GM19035 (cell line): ENCODE data around the gene FAM149B1.

Experiments
- ATAC-seq: cut with Tn5 transposase; IDR thresholded peaks from one replicate; pipeline ENCODE4 v1.9.1; 2021; ENCODE audit not compliant: unreplicated experiment

FAM149B1 gene

DNA sequence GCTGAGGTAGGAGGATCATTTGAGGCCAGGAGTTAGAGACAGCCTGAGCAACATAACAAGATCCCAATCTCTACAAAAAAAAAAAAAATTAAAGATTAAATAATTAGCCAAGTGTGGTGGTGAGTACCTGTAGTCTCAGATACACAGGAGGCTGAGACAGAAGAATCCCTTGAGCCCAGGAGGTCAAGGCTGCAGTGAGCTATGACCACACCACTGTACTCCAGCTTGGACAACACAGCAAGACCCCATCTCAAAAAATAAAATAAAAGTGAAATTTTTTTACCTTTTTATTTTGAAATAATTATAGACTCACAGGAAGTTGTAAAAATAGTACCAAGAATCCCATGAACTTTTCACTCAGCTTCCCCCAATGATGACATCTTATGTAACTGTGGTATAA, 4.9 kb downstream of the FAM149B1 start:
- no peak for ATAC-seq

DNA sequence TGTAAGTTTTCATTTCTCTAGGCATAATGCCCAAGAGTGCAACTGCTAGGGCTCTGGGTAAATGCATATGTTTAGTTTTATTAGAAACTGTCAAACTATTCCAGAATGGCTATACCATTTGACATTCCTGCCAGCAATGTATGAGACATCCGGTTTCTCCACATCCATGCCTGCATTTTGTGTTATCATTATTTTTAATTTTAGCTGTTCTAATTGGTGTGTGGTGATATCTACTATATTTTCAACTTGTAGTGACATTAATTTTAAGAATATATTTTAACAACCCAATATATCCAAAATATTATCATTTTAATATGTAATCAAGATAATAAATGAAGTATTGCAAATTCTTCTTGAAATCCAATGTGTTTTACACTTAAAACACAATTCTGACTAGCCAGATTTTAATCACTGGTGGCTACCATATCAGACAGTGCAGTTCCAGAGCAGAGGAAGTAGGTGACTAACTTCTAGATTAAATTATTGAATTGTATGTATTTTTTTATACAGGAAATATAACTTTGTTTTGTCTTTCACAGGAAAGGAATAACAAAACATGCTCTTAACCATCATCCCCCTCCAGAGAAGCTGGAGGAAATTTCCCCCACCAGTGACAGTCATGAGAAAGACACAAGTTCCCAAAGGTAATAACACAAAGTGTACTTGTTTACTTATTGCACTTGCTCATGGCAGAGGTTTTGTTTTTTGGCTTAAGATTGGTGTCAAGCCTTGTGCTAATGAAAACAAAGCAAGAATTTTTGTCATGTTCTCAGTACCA, 6.4 kb downstream of the FAM149B1 start:
- no peak for ATAC-seq

DNA sequence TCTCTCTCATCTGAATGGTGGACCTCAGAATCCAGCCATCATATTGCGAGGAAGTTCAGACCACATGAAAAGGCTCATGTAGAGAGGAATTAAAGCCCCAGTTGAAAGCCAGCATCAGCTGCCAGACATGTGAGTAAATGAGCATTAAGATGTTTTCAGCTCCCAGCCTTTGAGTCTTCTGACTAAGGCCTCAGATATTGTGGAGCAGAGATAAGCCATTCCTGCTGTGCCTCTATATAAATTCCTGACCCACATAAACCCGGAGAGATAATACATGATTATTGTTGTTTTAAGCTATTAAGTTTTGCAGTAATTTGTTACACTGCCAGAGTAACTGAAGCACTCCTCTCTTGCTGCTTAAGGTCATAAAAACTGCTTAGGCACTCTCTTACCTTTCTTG, 14.6 kb downstream of the FAM149B1 start:
- no peak for ATAC-seq

DNA sequence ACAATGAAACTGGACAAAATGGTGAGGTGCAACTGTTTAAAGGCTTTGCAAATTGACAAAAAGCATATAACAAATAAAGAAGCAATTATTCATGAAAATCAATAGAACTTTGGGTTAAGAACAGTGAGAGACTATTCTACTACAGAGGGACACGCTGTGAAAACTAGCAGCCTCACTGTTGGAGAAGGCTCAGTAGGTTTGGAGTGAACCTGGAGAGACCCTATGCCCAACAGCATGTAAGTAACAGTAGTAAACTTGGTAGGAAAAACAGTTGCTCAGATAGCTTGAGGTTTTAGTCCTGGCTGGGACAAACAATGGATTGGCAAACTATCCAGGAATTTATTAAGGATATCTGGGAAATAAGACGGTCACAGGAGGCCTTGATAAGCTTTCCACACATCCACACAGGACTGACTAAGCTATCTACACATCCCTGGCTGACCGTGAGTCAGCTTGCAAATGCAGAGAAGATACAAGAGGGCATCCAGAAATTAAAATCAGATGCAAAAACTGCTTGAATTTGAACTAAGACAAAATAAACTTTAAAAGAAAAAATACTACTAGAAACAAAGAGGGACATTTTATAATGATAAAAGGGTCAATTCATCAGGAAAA, 15.9 kb downstream of the FAM149B1 start:
- no peak for ATAC-seq

DNA sequence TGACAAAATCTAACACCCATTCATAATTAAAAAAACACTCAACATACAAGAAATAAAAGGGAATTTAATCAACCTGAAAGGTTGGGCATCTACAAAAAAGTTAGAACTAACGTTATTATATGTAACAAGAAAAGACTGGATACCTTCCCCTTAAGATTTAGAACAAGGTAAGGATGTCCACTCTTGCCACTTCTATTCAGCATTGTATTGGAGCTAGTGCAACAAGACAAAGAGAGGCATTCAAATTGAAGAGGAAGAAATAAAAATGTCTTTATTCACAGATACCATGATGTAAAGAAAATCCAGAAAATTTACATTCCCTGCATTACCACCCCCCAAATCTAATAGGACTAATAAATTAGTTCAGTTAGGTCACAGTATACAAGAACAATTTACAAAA, 18.3 kb downstream of the FAM149B1 start:
- ATAC-seq: no peak

DNA sequence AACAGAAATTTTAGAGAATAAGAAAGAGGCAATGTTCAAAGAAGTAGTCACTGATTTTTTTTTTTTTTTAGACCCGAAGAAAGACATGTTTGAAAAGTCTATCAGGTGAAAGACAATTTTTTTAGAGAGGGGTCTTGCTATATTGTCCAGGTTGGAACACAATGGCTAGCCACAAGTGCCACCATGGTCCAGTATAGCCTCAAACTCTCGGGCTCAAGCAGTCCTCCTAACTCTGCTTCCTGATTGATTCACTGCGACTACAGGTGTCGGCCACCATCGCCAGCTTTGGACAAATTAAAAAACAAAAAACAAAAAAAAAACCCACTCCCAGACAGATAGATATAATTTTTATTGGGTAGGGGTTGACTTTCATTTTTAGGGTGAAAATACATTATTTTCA, 22.3 kb downstream of the FAM149B1 start:
- no peak for ATAC-seq

DNA sequence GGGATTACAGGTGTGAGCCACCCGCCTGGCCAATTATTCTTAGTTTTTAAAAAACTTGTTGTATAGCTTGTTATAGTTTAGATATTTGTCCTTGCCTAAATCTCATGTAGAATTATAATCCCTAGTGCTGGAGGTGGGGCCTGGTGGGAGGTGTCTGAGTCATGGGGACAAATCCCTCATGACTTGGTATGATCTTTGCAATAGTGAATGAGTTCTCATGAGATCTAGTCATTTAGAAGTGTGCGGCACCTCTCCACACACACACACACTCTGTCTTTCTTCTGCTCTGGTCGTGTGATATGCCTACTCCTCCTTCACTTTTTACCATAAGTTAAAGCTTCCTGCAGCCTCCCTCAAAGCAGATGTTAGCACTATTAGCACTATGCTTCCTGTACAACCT, 37.2 kb downstream of the FAM149B1 start:
- no peak for ATAC-seq

DNA sequence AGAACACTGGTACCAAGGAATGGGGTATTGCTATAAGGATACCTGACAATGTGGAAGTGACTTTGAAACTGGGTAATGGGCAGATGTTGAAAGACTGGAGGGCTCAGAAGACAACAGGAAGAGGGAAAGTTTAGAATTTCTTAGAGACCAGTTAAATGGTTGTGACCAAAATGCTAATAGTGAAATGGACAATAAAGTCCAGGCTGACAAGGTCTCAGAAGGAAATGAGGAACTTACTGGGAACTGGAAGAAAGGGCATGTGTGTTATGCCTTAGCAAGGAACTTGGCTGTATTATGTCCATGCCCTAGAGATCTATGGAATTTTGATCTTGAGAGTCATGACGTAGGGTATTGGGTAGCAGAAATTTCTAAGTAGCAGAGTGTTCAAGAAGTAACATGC, 38.0 kb downstream of the FAM149B1 start:
- no peak for ATAC-seq

DNA sequence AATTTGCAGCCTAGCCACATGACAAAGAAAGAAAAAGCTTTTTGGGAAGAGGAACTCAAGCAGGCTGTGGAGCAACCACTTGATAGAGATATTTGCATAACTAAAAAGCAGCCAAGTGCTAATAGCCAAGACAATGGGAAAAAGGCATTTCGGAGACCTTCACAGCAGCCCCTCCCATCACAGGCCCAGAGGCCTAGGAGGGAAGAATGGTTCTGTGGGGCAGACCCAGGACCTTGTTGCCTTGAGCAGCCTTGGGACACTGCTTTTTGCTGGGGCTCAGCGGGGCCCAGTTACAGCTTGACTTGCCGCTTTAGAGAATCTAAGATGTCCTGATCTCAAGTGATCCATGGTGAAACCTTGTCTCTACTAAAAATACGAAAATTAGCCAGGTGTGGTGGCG, 38.5 kb downstream of the FAM149B1 start:
- no peak for ATAC-seq

DNA sequence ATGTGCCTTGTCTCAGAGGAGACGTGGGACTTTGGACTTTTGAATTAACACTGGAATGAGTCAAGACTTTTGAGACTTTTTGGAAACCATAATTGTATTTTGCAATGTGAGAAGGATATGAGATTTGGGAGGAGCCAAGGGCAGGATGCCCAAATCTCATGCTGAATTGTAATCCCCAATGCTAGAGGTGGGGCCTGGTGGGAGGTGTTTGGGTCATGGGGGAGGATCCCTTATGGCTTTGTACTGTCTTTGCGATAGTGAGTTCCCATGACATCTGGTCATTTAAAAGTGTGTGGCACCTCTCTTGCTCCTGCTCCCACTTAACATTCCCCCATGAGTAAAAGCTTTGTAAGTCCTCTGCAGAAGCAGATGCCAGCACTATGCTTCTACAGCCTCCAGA, 40.0 kb downstream of the FAM149B1 start:
- ATAC-seq: no peak

DNA sequence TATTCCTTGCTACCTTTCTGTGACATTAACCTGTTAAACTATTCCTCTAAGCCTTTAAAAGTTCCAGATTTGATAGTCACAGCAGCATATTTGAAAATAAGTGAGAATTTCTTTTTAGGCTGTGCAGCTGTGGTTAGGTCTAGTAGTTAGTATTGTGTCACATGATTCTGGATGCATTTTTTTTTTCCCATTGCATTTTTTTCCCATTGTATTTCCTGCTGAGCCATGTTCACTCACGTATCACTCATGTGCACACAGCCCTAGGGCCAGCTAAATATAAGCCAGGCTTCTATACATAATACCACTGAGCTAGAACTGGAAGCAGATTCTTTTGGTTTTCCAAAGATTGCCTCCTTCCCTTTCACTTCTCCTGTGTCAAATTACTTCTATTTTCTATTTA, 41.8 kb downstream of the FAM149B1 start:
- ATAC-seq: no peak

DNA sequence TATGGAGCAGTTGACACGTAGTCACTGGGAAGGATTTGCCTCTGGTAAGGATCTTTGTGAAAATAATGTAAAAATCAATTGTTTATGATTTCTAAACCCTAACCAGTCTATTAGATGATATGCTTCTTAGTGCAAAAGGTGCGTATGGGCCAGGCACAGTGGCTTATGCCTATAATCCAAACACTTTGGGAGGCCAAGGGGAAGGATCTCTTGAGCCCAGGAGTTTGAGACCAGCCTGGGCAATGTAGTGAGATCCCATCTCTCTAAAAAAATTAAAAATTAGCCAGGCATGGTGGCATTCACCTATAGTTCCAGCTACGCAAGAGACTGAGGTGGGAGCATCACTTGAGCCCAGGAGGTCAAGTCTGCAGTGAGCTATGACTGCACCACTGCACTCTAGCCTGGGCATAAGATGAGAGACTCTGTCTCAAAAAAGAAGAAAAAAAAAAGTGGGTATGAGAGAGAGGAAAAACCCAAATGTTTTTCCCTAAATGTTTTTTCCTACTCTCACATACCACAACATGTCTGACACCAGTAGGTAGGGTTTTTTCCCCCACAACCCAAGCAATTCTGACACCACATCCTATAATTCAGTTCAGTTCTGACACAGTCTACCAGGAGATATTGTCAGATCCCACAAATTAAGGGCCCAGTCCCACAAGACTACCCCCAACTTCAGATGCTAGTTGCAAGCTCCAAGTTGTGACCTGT, 42.6 kb downstream of the FAM149B1 start:
- no peak for ATAC-seq

DNA sequence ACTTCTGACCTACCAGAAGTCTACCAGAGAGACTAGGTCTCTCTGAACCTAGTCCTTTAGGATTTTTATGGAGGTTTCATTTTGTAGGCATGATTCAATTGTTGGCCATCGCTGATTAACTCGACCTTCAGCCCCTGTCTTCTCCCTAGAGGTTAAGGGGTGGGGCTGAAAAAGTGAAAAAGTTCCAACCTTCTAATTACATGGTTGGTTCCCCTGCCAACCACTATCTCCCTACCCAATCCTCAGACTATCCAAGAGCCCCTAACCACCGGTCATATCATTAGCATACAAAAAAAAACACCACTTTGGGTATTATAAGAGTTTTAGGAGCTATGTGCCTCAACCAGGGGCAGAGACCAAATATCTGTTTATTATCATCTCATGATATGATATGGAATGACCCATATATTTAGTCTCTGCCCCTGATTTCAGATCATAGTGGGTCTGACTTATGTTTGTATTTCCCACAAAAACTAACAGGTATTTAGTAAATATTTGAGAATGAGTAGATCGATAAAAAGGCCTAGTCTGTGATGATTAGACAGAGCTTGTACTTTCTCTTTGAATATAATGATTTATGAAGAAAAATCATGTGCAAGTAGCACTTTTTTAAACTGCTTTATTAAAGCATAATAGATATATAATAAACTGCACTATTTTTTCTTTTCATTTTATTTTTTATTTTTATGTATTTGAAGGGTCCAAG, 43.3 kb downstream of the FAM149B1 start:
- no peak for ATAC-seq

DNA sequence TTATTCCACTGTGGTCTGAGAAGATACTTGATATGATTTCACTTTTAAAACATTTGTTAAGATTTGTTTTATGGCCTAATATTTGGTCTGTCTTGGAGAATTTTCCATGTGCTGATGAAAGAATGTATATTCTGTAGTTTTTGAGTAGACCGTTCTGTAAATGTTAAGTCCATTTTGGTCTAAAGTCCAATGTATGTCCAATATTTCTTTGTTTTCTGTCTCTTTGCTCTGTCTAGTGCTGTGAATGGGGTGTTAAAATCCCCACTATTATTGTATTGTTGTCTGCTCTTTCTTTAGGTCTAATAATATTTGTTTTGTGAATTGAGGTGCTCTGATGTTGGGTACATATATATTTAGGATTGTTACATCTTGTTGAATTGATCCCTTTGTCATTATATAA, 47.8 kb downstream of the FAM149B1 start:
- ATAC-seq: no peak

DNA sequence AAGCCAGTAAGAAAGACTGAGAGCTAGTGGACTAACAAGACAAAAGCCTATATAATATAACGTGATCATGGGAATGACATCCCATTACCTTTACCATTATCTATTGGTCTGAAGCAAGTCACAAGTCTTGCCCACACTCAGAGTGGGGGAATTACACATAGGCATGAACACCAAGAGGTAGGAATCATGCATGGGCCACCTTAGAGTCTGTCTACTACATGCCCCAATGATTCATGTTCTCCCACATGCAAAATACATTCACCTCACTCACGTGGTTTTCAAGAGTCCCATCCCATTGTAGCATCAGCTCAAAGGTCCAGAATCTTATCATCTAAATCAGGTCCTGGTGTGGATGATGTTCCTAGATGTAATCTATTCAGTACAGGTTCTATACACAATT, 49.7 kb downstream of the FAM149B1 start:
- ATAC-seq: no peak

DNA sequence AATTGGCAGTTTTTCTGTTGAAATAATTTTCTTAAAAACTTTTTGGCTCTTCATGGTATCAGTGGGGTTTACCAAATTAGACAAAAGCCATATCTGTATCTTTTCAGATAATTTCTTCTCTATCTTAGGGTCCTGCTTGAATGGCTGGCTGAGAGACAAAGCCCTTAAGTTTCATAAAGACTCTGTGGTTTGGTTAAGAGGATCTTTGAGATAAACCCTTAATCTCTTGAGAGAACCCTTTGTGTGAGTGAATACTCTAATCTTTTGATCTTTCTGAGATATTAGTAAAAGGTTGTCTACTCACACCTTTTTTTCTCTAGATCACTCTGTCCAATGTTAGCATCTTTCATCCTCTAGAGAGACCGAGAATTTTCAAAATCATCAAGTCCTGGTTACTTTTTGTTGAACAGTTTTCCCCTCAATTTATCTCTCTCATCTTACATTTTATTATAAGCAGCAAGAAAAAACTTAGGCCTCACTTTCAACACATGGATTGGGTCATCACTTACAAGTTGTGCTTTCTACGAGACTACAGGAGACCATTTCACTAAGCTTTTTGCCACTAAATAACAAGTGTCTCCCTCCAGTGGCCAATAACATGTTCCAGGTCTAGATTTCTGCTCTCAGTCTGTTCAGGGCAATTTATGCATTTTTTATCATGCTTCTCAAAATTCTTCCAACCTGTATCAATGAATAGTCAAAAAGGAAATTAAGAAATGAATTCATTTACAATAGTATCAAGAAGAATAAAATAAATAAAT, 50.7 kb downstream of the FAM149B1 start:
- ATAC-seq: no peak

DNA sequence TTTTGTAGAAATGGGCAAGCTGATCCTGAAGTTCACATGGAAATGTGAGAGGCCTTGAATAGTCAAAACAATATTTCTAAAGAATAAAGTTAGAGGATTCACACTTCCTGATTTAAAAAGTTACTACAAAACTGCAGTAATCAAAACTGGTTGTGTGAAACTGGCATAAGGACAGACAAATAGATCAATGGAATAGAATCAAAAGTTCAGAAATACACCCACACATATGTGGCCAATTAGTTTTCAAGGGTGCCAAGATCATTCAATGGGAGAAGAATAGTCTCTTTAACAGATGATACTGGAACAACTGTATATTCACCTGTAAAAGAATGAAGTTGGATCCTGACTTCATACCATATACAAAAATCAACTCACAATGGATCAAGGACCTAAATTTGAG, 51.5 kb downstream of the FAM149B1 start:
- ATAC-seq: no peak

DNA sequence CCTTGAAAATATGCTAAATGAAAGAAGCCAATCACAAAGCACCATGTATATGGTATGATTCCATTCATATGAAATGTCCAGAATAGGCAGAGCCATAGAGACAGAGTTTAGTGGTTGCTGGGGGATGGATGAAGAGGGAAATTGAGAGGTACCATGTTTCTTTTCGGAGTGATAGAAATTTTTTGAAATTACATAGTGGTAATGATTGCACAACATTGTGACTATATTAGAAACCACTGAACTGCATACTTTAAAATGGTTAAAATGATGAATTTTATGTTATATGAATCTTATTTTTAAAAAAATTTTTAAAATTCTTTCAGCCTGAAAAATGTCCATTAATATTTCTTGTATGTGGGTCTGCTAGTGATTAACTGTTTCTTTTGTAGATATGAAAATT, 53.1 kb downstream of the FAM149B1 start:
- ATAC-seq: no peak

DNA sequence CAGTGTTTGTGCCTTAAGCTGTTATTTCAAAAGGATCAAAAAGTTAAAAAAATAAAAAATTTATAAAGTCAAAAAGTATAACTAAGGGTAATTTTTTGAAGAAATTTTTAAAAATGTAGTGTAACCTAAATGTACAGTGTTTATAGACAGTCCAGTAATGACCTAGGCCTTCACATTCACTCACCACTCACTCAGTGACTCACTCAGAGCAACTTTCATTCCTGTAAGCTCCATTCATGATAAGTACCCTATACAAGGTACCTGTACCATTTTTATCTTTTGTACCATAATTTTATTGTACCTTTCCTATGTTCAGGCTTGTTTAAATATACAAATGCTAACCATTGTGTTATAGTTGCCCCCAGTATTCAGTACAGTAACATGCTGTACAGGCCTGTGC, 57.6 kb downstream of the FAM149B1 start:
- no peak for ATAC-seq

DNA sequence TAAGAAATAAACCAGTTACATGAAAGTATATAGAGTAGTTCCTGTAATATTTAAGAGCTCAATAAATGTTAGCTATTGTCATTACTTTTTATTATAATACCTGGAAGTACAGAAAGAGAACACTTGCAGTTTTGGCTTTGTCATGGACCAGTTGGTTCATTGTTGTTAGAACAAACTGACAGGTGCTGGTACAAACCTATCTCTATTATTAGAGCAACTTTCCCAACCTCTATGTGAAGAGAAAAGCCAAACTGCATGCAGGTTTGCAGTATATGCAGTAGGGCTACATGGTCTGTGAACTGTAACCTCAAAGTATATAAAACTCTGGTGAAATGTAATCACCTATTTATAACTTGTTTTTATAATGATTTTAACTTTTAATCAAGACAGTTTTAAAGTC, 58.7 kb downstream of the FAM149B1 start:
- ATAC-seq: no peak

DNA sequence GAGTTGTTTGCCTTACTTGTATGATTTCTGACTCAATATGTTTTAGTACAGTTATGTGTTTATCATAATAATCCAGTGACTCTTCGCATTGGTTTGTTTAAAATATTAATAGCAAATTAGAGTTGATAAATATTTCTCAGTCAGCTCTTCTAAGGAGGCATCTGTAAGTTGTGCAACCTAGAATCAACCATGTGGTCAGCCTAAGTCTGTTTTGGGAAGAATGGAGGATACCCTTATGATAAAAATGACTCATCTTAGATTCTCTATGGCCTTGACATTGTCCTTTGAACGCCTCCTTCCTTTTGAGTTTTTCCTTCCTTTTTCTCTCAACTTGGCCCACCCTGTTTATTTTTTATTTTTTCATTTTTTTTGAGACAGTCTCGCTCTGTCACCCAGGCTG, 60.3 kb downstream of the FAM149B1 start:
- no peak for ATAC-seq
